Endothelial cell of umbilical vein (primary cell): ENCODE measurements around the gene COPZ2. TPM values are rescaled to one million over a fixed set of nuclear protein-coding genes. Genes with fewer than 3 reads are reported as not detected.

Experiments used
- BruUV-seq: library from RNA; stranded (reverse); fragments of 400-500 nt; replicated peaks from 2 replicates; lab custom pipeline; 2021; lab: Mats Ljungman, UMichigan
- CTCF ChIA-PET: fragments of 300-600, 350-600 bp; sonication (Branson Sonifier 250); formaldehyde crosslinking; loops from one replicate; lab custom pipeline; 2021; ENCODE audit warnings: antibody characterized with exemption, inconsistent platforms; lab: Charles Lee
- POLR2A ChIA-PET: fragments of 300-600, 350-600 bp; sonication (Branson Sonifier 250); formaldehyde crosslinking; loops from one replicate; lab custom pipeline; 2021; ENCODE audit warnings: antibody characterized with exemption, inconsistent platforms; lab: Charles Lee
- DNase-seq: peaks from one replicate; pipeline ENCODE4 v3.0.0-alpha.2; 2011; ENCODE audit warnings: low read depth, low spot score
- FAIRE-seq: peaks from 2 replicates; lab custom pipeline; 2011; peaks lifted over from hg19 to GRCh38; lab: Jason Lieb, UNC
- H2AFZ ChIP-seq: 2 replicates; pipeline ENCODE4 v1.6.0; 2012; ENCODE audit warnings: low read depth, low read length, control low read depth, inconsistent platforms
- H3K27ac ChIP-seq: 2 replicates; pipeline ENCODE4 v1.5.1; 2011; ENCODE audit warnings: low read depth, mild to moderate bottlenecking, control low read depth, low read length, moderate library complexity; ENCODE audit not compliant: insufficient read depth
- H3K27me3 ChIP-seq, 2 experiments: 2 replicates each; pipeline versions ENCODE4 v1.6.0 to v1.6.1; 2011; ENCODE audit warnings: low read length in 2 of 2, mixed read lengths in 1 of 2; ENCODE audit not compliant: control insufficient read depth in 2 of 2, insufficient read depth in 2 of 2
- H3K36me3 ChIP-seq, 2 experiments: 2 replicates in 1 of 2; 3 replicates in 1 of 2; pipeline ENCODE4 v1.5.1; 2011; ENCODE audit warnings: low read length in 2 of 2, mild to moderate bottlenecking in 1 of 2, moderate library complexity in 1 of 2; ENCODE audit not compliant: control insufficient read depth in 2 of 2, insufficient read depth in 2 of 2; ENCODE audit errors: extremely low read depth in 1 of 2
- H3K4me1 ChIP-seq: 3 replicates; pipeline ENCODE4 v1.5.1; 2011; ENCODE audit warnings: mild to moderate bottlenecking, low read length; ENCODE audit not compliant: control insufficient read depth, insufficient read depth; ENCODE audit errors: extremely low read depth
- H3K4me2 ChIP-seq: 2 replicates; pipeline ENCODE4 v1.6.1; 2011; ENCODE audit warnings: low read length, control low read depth, mixed read lengths; ENCODE audit not compliant: insufficient read depth
- H3K4me3 ChIP-seq, 3 experiments: fragments of 200-600 bp in 1 of 3; sonication (generic), shearing (Covaris generic) in 1 of 3; replicated peaks in 1 of 3; 2 replicates each; pipeline ENCODE4 v1.5.1; 2011 to 2016; ENCODE audit warnings: control low read depth in 3 of 3, low read length in 3 of 3, mild to moderate bottlenecking in 2 of 3, inconsistent platforms in 1 of 3, low read depth in 1 of 3, moderate library complexity in 1 of 3; ENCODE audit not compliant: insufficient read depth in 1 of 3
- H3K79me2 ChIP-seq: 2 replicates; pipeline ENCODE4 v1.6.0; 2012; ENCODE audit warnings: low read length, inconsistent platforms; ENCODE audit not compliant: control insufficient read depth, insufficient read depth
- H3K9ac ChIP-seq: replicated peaks from 2 replicates; pipeline ENCODE3; 2011; ENCODE audit warnings: low read length, control low read depth; ENCODE audit not compliant: insufficient read depth; ENCODE audit errors: extremely low read depth
- H3K9me1 ChIP-seq: replicated peaks from 3 replicates; pipeline ENCODE4 v1.6.0; 2011; ENCODE audit warnings: mild to moderate bottlenecking, low read length; ENCODE audit not compliant: control insufficient read depth, insufficient read depth; ENCODE audit errors: extremely low read depth
- H3K9me3 ChIP-seq: replicated peaks from 2 replicates; pipeline ENCODE4 v1.5.1; 2012; ENCODE audit warnings: low read length, inconsistent platforms; ENCODE audit not compliant: control insufficient read depth, insufficient read depth
- H4K20me1 ChIP-seq: replicated peaks from 2 replicates; pipeline ENCODE3; 2011; ENCODE audit warnings: mild to moderate bottlenecking, low read length; ENCODE audit not compliant: control insufficient read depth, insufficient read depth; ENCODE audit errors: extremely low read depth
- EZH2 ChIP-seq: IDR thresholded peaks from 2 replicates; pipeline ENCODE4 v1.6.1; 2012; ENCODE audit warnings: borderline replicate concordance, low read depth, mild to moderate bottlenecking, moderate library complexity, low read length, inconsistent platforms; ENCODE audit not compliant: severe bottlenecking
- FOS ChIP-seq: IDR thresholded peaks from 2 replicates; pipeline ENCODE4 v1.6.1; 2011; ENCODE audit warnings: mild to moderate bottlenecking, low read length, moderate library complexity, borderline replicate concordance; ENCODE audit not compliant: insufficient read depth
- GATA2 ChIP-seq: IDR thresholded peaks from 2 replicates; pipeline ENCODE4 v1.7.0; 2011; ENCODE audit warnings: low read depth, mild to moderate bottlenecking, moderate library complexity, mixed read lengths, low read length; ENCODE audit not compliant: insufficient read length, insufficient read depth
- JUN ChIP-seq: IDR thresholded peaks from 2 replicates; pipeline ENCODE4 v1.6.1; 2011; ENCODE audit warnings: borderline replicate concordance, low read depth; ENCODE audit not compliant: insufficient read length, insufficient read depth
- MYC ChIP-seq: IDR thresholded peaks from one replicate; pipeline ENCODE4 v1.6.1; 2011; ENCODE audit warnings: mild to moderate bottlenecking, low read depth, low read length
- POLR2A ChIP-seq: IDR thresholded peaks from 2 replicates; pipeline ENCODE4 v1.6.1; 2012; ENCODE audit warnings: low read depth, mild to moderate bottlenecking, control low read depth, low read length
- POLR2AphosphoS5 ChIP-seq: IDR thresholded peaks from 2 replicates; pipeline ENCODE4 v1.6.1; 2012; ENCODE audit warnings: low read depth, mild to moderate bottlenecking, control low read depth, low read length, moderate library complexity; ENCODE audit not compliant: insufficient read depth
- dilution Hi-C: fragments of 300-500 bp; cut with MboI; formaldehyde crosslinking; loops from one replicate; pipeline ENCODE4 v1.15.0; 2019; ENCODE audit warnings: low sequenced_read_pairs; ENCODE audit not compliant: extremely low pct_ligation_motif_present
- intact Hi-C: fragments of 100-400 bp; cut with micrococcal nuclease; formaldehyde crosslinking; loops from one replicate; pipeline ENCODE4 v1.10.0; 2022
- polyA plus RNA-seq, 4 experiments: library from polyadenylated mRNA; depleted of rRNA in 3 of 4; stranded (reverse) in 3 of 4; unstranded in 1 of 4; fragments of >200 nt; gene quantifications; 2 replicates each; pipeline versions ENCODE4 v1.2.1 to v1.2.3, GENCODE V29; 2011 to 2012; ENCODE audit warnings: missing spikeins in 1 of 4
- total RNA-seq: library from RNA; stranded (reverse); gene quantifications from 2 replicates; pipeline ENCODE4 v1.2.3, GENCODE V29; 2021
- TF ChIP-seq, protein P1 (sequence below): IDR thresholded peaks from 2 replicates; pipeline ENCODE4 v1.6.1; 2011; ENCODE audit not compliant: insufficient read depth, insufficient read length
- TF ChIP-seq, protein P2 (sequence below), 2 donors: IDR thresholded peaks; 1 replicate in 1 of 2; 2 replicates in 1 of 2; pipeline ENCODE4 v1.5.1; 2011; ENCODE audit warnings: low read length in 2 of 2, mild to moderate bottlenecking in 2 of 2, moderate library complexity in 2 of 2, control low read depth in 1 of 2, inconsistent platforms in 1 of 2, low read depth in 1 of 2; ENCODE audit not compliant: insufficient read depth in 1 of 2; ENCODE audit errors: extremely low read depth in 1 of 2

COPZ2 gene
- total and polyA plus RNA-seq, 2 donors (not counting 3 experiments of a cell fraction or from before 2014, with no cell fraction given), result 16.3 to 28.1 TPM

DNA sequence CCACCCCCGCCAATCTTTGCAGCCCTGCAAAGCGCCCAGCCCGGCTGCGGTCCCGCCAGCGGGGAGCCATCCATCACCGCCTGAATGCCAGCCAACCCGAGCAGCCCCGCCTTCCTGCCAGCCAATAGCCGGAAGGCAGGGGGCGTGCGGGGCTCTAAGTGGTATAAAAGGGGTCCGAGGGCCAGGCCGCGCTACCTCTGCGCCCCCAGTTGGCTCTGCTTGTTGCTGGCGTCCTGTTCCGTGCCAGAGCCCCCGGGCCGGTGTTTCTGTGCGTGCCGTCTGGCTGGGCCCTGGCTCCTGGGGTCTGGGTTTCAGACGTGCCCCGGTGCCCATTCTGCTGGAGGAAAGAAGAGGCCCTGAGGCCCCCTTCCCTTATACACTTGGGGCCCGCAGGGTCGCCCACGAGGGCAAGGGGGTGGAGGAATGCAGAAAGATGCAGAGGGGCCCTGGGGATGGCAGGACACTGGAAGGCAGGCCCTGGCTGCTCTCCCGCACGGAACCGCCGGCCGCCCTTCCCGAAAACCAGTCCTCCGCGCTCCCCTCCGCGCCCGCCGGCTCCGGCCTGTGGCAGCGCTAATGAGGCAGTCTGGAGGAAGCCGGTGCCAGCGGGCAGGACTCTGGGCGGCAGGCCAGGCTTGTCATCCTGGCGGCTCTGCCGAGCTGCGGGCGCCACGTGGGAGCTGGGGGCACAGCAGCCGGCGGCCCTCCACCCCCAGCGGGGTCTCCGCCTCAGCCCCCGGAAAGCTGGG, 14.0 kb downstream of the COPZ2 start:
- H3K4me3 ChIP-seq, result peak overlapping the region; percentile 15 to 27 (median 17)
- peaks cover 26% of the 10 kb centered on the region for H3K4me1 ChIP-seq
- no peaks in the 10 kb centered on the region for H3K9me3 ChIP-seq
- DNase-seq (peak; percentile 62), FAIRE-seq (peak; percentile 75)
- H3K9ac ChIP-seq, result peak overlapping the region; percentile 0
- POLR2A ChIA-PET, result no interaction called here
- dilution Hi-C loops (no loop called here), intact Hi-C loops (loop anchor here (1.0 to 10.0 kb wide), 4 partner anchors 45 to 311 kb away; partner anchors contain the start of gene CBX1)
- H3K79me2 ChIP-seq, result no peaks in the 10 kb centered on the region
- CTCF ChIA-PET, result interaction anchor here (0.8 to 1.2 kb wide), 2 partner anchors 45 to 47 kb away, joined by 3 to 6 read pairs; no protein-coding TSS in a partner anchor
- H2AFZ ChIP-seq, result peak overlapping the region; percentile 63
- no peaks in the 10 kb centered on the region for H4K20me1 ChIP-seq
- BruUV-seq, result no TSS peak
- no peaks in the 10 kb centered on the region for H3K9me1 ChIP-seq
- H3K27me3 ChIP-seq, result no peaks in the 10 kb centered on the region
- H3K27ac ChIP-seq, result no peak overlapping the region
- H3K4me2 ChIP-seq, result peak overlapping the region; percentile 86
- H3K36me3 ChIP-seq, result no peaks in the 10 kb centered on the region
- TF ChIP-seq MYC, result no peak
- TF ChIP-seq, protein P1, sequence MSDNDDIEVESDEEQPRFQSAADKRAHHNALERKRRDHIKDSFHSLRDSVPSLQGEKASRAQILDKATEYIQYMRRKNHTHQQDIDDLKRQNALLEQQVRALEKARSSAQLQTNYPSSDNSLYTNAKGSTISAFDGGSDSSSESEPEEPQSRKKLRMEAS, result peak; percentile 6
- TF ChIP-seq, protein P2, sequence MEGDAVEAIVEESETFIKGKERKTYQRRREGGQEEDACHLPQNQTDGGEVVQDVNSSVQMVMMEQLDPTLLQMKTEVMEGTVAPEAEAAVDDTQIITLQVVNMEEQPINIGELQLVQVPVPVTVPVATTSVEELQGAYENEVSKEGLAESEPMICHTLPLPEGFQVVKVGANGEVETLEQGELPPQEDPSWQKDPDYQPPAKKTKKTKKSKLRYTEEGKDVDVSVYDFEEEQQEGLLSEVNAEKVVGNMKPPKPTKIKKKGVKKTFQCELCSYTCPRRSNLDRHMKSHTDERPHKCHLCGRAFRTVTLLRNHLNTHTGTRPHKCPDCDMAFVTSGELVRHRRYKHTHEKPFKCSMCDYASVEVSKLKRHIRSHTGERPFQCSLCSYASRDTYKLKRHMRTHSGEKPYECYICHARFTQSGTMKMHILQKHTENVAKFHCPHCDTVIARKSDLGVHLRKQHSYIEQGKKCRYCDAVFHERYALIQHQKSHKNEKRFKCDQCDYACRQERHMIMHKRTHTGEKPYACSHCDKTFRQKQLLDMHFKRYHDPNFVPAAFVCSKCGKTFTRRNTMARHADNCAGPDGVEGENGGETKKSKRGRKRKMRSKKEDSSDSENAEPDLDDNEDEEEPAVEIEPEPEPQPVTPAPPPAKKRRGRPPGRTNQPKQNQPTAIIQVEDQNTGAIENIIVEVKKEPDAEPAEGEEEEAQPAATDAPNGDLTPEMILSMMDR (IDR thresholded peaks at IDR 0.05; ENCODE audit: extremely low read depth in 1 of 2, insufficient read depth in 1 of 2, low read depth in 1 of 2, low read length in 2 of 2), result peak; percentile 17 to 46

DNA sequence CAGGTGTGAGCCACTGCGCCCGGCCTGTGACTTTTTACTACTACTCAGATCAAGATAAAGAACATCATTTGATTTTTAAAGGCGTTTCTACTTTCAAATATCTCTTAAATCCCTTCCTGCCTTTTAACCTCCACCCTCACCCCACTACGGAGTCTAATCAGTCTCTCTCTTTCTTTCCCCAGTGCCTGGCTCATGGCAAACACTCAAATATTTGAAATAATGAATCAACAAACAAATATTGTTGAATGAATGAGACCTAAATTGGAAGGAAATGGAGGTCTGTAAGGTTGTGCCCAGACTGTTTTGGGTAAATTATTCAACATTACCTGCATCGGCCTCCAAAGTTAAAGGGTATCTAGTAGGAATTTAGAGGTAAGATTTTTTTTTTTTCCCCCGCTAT, 14.7 kb downstream of the COPZ2 start:
- BruUV-seq, result no TSS peak
- intact Hi-C loops, result loop anchor here (1.0 to 10.0 kb wide), 3 partner anchors 45 to 312 kb away; no protein-coding TSS in a partner anchor
- Histone ChIP-seq H2AFZ (no peak overlapping the region), H4K20me1 (no peaks in the 10 kb centered on the region), H3K4me1 (peaks cover 26% of the 10 kb centered on the region), H3K27me3 (no peaks in the 10 kb centered on the region), H3K9me3 (no peaks in the 10 kb centered on the region), H3K9me1 (no peaks in the 10 kb centered on the region), H3K36me3 (no peaks in the 10 kb centered on the region), H3K9ac (no peak overlapping the region), H3K27ac (no peak overlapping the region), H3K4me3 (no peak overlapping the region), H3K4me2 (no peak overlapping the region), H3K79me2 (no peaks in the 10 kb centered on the region)
- FAIRE-seq (no peak), DNase-seq (no peak)
- CTCF ChIA-PET, result no interaction called here
- dilution Hi-C loops, result no loop called here
- no peak for TF ChIP-seq POLR2AphosphoS5
- TF ChIP-seq FOS, result no peak
- TF ChIP-seq, protein P2 (IDR thresholded peaks at IDR 0.05; ENCODE audit: extremely low read depth in 1 of 2, insufficient read depth in 1 of 2, low read depth in 1 of 2, low read length in 2 of 2), result no peak
- TF ChIP-seq, protein P1, result no peak
- TF ChIP-seq JUN, result no peak
- no peak for TF ChIP-seq POLR2A
- no peak for TF ChIP-seq GATA2
- TF ChIP-seq EZH2, result no peak
- TF ChIP-seq MYC, result no peak
- POLR2A ChIA-PET, result no interaction called here
